ENCODE data around the gene MT1F.

- no peak for TF ChIP-seq CTCF (IDR thresholded peaks at IDR 0.05)
- TF ChIP-seq POLR2A (IDR thresholded peaks at IDR 0.05) = no peak
These were observed 26.6 kb upstream of the MT1F start for GRCh38 chr16:56631197-56631596.

Data from right lobe of liver (tissue), 4 donors.